Activated CD4-positive, CD25-positive, alpha-beta regulatory T cell treated with anti-CD3 and anti-CD28 coated beads, Interleukin-2, amount 50 U/mL, for 72 hours (primary cell): ENCODE results near the gene CD83.
"Not testable (repeated sequence)": the region's sequence is repeated elsewhere in the genome, so short reads cannot be mapped to it uniquely, and the experiment has no call there.

Experiments used
- DNase-seq: peaks from one replicate; pipeline ENCODE4 v3.0.0; 2021

The CD83 gene, protein sequence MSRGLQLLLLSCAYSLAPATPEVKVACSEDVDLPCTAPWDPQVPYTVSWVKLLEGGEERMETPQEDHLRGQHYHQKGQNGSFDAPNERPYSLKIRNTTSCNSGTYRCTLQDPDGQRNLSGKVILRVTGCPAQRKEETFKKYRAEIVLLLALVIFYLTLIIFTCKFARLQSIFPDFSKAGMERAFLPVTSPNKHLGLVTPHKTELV

DNA sequence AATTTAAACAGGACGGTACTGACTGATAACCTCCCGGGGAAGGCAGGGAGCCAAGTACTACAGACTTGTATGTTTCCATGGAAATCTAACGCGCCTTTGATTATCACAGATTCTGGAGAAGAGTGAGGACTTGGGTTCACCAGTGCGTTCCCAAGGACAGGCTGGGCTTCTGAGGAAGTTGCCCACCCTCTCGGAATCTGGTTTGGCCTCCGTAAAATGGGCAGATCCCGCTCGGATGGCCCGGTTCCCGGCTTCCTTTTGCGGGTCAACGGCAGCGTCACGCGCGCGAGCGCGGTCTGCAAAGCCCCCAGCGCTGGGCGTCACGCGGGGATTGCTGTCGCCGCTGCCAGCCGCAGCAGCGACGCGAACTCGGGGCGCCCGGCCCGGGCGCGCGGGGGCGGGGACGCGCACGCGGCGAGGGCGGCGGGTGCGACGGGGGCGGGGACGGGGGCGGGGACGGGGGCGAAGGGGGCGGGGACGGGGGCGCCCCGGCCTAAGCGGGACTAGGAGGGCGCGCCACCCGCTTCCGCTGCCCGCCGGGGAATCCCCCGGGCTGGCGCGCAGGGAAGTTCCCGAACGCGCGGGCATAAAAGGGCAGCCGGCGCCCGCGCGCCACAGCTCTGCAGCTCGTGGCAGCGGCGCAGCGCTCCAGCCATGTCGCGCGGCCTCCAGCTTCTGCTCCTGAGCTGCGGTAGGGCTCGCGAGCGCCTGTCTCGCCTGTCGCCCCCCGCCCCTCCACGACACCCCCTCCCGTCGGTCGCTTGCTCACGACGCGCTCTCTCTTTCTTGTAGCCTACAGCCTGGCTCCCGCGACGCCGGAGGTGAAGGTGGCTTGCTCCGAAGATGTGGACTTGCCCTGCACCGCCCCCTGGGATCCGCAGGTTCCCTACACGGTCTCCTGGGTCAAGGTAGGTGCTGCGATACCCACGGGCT lies at the start of gene CD83:
Gene CD83 (plus strand): TSS at position 615 of the 933 bp plus-strand sequence. CDS start 40 bp downstream, at position 655.
- DNase-seq = peak; percentile 84

DNA sequence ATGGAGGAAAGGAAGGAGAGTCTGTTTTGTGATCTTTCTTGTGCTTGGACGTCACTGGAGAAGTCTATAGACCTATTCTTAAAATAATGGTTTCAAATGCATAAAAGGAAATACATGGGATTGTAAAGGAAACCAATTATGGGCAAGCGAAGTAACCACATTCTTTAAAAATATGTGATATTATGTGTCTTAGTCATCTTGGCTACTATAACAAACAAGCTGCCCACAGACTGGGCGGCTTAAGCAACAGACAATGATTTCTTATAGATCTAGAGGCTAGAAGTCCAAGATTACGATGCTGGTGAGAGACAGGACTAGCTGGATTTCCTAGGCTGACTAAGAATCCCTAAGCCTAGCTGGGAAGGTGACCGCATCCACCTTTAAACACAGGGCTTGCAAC lies 49.4 kb upstream of the CD83 start:
- no peak for DNase-seq

DNA sequence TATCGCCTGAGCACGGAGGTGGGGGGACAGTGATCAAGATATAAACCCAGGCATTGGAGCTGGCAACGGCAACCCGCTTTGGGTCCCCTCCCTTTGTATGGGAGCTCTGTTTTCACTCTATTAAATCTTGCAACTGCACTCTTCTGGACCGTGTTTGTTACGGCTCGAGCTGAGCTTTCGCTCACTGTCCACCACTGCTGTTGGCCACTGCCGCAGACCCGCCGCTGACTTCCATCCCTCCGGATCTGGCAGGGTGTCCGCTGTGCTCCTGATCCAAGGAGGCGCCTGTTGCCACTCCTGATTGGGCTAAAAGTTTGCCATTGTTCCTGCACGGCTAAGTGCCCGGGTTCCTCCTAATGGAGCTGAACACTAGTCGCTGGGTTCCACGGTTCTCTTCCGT lies 48.9 kb upstream of the CD83 start:
- no peak for DNase-seq

DNA sequence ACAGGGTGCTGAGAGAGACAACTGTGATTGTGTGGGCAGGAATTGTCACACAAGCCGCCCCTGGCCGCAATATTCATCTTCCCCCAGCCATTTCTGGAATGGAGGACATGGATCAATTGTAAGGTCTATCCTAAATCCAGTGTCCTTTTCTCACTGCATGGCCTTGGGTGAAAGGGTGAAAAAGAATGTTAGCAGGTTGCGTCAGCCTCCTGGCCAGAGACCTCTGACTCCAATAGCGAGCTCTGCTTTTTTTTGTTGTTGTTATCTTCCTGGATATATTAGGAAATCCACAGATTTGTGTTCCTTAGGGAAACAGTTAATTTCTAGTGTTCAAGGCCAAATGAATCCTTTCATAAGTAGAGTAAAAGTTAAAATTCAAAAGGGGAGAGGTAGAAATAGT lies 47.1 kb upstream of the CD83 start:
- DNase-seq = no peak

DNA sequence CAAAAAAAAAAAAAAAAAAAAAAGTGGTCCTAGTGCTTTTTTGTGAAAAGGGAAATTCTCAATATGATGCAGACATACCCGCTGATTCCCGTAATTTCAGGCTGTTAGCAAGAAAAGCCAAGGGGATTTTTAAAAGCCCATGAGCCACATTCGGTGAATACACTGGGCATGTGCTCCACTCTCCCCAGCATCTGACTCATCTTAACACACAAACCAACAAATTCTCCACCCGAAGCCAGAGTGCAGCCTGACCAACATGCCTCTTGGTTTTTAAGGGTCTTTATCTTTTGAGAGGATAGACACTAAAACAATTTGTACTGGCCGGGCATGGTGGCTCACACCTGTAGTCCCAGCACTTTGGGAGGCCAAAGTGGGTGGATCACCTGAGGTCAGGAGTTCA lies 45.5 kb upstream of the CD83 start:
- DNase-seq = no peak

DNA sequence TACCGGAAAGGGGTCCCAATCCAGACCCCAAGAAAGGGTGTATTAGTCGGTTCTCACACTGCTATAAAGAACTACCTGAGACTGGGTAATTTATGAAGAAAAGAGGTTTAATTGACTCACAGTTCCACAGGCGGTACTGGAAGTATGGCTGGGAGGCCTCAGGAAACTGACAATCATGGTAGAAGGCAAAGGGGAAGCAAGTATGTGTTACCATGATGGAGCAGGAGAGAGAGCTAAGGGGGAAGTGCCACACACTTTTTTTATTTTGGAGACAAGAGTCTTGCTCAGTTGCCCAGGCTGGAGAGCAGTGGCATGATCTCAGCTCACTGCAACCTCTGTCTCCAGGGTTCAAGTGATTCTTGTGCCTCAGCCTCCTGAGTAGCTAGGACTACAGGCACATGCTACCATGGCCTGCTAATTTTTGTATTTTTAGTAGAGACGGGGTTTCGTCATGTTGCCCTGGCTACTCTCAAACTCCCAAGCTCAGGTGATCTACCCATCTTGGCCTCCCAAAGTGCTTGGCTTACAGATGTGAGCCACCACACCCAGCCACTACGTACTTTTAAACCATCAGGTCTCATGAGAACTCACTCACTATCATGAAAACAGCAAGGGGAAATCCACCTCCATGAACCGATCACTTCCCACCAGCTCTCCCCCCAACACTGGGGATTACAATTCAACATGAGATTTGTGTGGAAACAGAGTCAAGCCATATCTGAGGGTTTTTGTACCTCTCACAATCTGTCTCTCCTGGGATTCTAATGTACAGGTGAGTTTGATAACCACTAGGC lies 43.8 kb upstream of the CD83 start:
- DNase-seq = not testable (repeated sequence)

DNA sequence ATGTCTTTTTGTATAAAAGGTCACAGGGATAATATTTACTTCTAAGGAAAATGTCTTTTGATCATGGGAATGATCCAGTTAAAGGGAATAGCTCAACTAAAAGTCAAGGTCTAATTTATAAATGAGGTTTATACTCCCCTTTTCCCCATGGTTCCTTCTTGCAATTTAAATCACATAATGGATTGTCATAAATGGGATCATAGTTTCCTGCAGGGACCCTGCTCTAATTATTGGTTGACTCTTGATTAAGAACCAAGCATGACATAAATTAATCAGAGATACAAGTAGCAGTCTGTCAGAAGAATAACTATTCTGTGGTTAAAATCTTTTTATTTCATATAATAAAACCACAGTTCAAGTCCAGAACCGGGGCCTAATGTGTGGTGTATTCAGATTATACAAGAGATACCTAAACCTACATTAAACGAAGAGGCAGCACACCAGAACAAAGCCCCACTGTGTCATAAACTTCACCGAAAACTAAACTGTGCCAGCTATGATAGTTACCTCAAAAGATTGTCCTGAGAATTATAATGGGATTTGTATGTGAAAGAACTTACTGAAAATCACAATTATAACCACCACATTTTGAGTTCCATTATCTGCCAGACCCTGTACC lies 43.0 kb upstream of the CD83 start:
- no peak for DNase-seq

DNA sequence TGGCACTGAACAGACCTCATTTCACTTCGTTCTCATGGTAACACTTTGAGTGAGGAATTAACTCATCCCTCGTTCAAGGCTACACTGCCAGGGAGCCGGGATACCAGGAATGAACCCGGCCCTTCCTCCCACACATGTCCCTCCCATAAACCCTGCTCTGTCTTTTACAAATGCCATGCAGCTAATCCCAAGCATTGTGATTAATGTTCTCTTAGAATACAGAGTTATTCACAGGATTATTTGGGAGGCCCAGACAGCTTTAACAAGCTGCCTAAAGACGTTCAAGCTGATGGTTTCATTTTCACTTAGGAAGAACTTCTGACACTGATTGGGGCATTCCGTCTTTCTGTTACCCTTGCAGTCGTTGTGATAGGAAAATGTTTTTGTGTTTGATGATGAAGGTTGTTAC lies 42.5 kb upstream of the CD83 start:
- no peak for DNase-seq

DNA sequence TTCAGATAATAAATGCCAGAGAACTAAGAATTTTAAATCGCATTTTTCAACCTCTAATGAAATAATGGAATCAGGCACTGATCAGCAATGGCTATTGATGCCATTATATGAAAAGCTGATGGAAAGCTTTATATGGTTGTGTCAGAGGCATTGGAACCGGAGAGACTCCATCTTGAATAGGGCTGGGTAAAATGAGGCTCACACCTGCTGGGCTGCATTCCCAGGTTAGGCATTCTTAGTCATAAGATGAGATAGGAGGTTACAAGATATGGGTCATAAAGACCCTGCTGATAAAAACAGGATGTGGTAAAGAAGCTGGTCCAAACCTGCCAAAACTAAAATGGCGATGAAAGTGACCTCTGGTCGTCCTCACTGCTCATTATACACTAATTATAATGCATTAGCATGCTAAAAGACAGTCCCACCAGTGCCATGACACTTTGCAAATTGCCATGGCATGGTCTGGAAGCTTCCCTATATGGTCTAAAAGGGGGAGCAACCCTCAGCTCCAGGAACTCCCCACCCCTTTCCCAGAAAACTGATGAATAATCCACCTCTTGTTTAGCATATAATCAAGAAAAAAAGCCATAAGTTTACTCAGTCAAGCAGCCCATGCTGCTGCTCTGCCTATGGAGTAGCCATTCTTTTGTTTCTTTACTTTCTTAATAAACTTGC lies 40.2 kb upstream of the CD83 start:
- DNase-seq = no peak

DNA sequence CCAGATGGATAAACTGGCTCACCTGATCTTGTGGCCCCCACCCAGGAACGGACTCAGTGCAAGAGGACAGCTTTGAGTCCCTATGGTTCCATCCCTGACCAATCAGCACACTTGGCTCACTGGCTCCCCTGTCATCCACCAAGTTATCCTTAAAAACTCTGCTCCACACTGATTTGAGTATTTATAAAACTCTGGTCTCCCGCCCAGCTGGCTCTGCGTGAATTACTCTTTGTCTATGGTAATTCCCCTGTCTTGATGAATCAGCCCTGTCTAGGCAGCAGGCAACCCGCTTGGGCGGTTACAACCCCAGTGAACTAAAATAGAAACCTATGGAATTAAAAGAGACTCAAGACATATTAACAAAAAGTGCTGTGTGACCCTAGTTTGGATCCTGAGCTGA lies 38.1 kb upstream of the CD83 start:
- DNase-seq = no peak

DNA sequence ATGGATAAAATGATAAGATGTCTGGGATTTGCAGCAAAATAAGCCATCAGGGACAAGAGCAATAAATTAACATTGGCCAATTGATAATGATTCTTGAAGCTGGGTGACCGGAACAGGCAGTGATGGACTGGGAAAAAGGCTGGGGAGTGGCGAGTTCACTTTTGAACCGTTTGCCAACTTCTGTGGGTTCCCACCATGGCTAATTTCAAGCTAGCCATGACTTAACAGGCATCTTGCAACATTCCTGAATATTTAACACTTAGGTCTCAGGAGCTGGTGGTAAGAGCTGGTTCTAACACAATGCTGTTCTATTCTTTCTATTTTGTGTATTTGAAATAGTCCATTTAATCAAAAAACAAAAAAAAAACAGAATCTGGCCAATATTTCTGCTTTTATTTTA lies 37.6 kb upstream of the CD83 start:
- no peak for DNase-seq

DNA sequence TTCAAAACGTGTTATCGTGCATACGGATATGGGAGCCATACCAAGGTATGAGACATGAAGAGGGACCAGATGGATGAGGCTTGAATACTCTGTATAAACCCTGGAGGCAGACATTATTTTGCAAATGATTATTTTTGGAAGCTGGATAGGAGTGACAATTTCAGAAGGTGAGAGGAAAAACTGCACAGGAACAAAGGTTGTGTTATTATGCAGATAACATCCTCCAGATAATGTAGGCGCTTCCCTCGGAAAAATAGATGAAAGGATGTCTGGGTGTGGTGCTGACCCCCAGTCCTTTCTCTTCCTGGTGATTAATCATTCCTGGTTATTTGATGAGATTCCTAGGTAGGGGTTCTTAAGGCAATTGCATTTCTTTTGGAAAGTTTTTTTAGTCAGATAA lies 36.4 kb upstream of the CD83 start:
- DNase-seq = no peak

DNA sequence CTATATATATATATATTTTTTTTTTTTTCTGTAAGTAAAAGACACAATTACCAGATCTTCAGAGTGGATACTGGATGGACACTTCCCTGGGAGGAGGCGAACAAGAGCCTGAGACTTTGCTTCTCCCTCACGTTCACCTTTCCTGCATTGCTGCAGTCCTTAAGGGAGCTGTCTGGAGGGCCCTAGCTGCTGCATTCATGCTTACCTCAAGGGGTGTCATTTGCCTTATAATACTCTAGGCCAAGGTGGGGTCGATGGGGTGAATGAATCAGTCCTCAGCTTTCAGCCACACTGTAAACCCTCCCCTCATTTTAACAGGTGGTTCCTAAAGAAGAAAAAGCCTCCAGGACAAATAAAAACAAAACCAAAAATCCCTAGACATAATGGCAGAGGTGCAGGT lies 34.8 kb upstream of the CD83 start:
- DNase-seq = no peak

DNA sequence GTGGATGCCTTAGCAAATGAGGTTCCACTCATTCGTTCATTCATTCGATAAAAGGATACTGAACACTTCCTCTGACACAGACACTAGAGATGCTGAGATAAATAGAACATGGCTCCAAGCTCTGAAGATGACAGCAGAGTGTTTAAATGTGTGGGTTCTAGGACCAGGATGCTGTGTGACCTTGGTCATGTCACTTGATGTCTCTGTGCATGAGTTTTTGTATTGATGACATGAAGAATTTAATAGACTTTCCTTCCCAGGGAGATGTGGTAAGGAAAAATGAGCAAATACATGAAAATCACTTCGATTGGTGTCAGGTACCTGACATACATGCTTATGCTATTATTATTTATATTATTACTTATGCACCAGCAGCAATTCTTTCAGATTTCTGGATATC lies 34.3 kb upstream of the CD83 start:
- DNase-seq = no peak

DNA sequence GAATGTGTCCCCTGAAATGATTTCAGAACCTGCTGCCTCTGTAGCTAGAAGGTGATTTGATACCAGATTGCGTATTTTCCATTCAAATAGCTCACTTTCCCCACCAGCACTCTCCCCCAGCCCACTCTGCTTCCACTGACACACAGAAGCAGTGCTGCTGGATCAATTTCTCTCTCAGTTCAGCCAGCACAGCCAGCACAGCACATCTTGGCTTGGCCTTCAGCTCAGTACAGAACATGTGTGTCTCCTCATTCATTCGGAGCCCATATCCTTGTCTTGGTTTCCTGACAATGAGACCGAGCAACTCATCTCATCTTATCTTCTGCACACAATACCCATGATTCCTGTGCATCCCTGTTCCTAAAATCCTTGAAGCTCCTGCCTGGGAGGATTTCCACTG lies 33.8 kb upstream of the CD83 start:
- DNase-seq = no peak

DNA sequence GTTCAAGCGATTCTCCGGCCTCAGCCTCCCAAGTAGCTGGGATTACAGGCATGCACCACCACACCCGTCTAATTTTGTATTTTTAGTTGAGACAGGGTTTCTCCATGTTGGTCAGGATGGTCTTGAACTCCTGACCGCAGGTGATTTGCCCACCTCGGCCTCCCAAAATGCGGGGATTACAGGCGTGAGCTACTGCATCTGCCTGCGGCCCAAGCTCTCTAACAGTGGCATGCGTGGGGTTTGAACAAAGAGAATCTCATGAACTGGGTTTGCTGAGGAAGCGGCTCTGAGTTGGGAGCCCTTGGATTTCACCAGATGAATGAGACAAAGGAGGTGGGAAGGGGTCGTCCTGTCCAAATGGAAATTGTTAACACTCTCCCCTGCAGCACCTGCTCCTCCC lies 33.2 kb upstream of the CD83 start:
- no peak for DNase-seq

DNA sequence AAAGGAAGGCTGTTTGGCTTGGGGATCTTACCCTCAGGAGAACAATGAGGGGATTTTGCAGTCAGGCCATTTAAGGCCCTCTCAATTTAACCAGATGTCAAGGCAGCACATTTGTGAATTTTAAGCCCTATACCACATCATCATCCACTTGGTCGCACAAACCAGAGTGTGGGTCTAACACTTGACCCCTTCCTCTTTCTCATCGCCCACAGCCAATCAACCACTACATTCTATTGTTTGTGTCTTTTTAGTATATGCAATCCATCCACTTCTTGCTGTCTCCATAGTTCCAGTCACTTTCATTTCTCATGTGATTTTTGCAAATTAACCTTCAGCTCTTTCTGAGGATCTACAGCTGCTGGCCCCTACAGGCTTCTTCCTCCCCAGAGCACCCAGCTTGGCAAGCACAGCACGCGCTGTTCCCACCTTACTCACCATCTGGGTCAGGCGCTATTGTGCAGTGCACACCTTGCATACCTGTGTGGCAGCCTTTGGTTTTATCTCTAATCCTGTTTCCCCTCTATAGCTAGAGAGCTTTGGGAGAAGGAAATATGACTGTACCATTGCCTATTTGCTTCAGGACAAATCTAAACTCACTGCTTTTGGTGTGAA lies 32.3 kb upstream of the CD83 start:
- DNase-seq = no peak

DNA sequence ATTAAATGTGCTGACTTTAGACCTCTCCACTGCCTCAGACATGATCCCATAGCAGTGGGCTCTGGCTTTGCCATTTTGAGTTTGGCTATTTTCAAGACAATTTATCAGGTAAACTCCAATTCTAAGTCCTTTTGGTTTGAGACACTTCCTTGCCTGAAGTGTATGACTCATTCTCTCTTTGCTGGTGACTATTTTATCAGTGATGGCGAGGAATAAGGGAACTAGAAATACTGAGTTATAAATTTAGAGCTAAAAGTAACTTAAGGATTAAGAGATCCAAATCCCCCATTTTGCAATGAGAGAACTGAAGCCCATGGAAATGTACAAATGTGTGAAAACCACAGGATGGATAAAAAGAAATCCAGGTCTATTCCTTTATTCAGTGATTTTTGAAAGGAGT lies 30.9 kb upstream of the CD83 start:
- no peak for DNase-seq

DNA sequence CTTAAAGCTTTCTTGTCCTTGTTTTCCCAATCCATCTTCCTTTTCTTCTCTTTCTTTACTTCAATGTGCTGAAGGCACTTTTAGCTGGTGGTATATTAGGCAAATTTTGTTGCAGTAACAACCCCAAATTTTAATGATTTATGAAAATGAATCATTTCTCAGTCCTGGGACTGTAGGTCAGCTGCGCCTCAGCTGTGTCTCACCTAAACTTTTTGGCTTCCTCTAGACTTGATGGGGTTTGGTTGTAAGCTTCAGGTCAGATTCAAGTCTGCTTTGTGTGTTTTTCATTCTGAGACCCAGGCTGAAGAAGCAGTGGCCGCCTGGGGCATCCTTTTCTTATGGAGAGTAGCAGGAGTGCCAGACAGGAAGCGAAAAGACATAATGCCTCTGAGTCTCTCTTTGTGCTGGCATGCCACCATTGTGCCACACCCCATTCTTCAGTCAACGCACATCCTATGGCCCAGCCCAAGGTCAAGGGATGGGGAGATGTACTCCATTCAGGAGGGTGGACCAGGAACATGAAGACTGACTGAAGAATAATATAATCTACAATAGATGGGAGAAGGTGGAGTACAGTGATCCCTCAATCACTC lies 28.9 kb upstream of the CD83 start:
- no peak for DNase-seq

DNA sequence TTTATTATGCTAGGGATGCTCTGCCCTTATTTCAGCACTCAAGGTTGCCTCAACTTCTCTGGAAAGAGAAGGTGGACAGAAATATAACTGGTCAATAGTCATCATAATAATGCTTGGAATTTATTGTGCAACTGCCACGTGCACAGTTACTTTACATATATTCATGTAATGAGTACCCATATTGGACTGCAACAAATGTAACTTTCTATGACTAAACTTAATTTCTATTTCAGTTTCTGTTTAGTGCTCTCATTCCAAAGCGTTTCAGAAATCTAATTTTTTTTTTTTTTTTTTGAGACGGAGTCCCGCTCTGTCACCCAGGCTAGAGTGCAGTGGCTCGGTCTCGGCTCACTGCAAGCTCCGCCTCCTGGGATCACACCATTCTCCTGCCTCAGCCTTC lies 28.3 kb upstream of the CD83 start:
- no peak for DNase-seq

DNA sequence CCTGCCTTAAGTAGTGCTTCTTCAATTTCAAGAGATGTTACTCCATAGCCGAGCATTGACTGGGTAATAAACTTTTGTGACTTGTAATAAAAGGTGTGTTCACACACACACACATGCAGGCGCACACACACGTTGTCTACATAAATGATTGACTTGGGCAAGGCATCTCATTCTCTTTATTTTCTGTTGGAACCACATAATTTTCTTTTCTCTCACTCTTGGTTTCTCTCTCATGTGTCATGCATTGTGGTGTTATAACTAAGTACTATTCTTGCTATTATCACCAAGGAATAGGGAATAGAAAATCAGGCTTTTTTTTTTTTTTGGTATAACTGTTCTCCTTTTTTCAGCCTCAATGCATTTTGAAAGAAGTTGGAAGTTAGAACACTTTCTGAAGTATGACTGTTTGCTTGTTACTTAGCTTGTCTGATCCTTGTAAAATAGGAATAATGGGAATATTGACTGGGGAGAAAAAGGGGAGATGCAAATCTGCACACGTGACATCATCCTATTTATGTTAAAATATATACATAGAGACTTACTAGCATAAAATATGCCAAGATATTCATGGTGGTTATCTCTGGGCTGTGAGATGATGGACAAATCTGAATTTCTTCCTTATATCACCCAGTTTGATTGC lies 26.1 kb upstream of the CD83 start:
- DNase-seq = no peak
